WTC11 (cell line): ENCODE measurements around the gene CXCL5. TPM values are rescaled to one million over a fixed set of nuclear protein-coding genes. Genes with fewer than 3 reads are reported as not detected.

Experiments used
- ATAC-seq: fragments of 200-7000 bp; cut with Tn5 transposase; 2 replicates; pipeline ENCODE4 v1.10.0; 2021; ENCODE audit warnings: mild to moderate bottlenecking, moderate library complexity
- CTCF ChIA-PET: fragments of 300-600 bp; sonication (Branson Sonifier 250); formaldehyde crosslinking; loops from one replicate; lab custom pipeline; 2021; ENCODE audit warnings: antibody characterized with exemption; lab: Charles Lee
- POLR2A ChIA-PET: fragments of 350-600 bp; sonication (Branson Sonifier 250); formaldehyde crosslinking; loops from one replicate; lab custom pipeline; 2021; ENCODE audit warnings: antibody characterized with exemption; lab: Charles Lee
- DNase-seq: peaks from one replicate; pipeline ENCODE4 v3.0.0; 2021; ENCODE audit warnings: low spot score
- H3K27ac Mint-ChIP-seq: 2 replicates; pipeline ENCODE4 v1.8.0; 2021; ENCODE audit warnings: mixed read lengths
- H3K27me3 Mint-ChIP-seq: 2 replicates; pipeline ENCODE4 v1.8.0; 2021; ENCODE audit warnings: low read depth, mild to moderate bottlenecking, moderate library complexity, mixed read lengths
- H3K36me3 Mint-ChIP-seq: 2 replicates; pipeline ENCODE4 v1.8.0; 2021; ENCODE audit warnings: mixed read lengths
- H3K4me1 Mint-ChIP-seq: 2 replicates; pipeline ENCODE4 v1.8.0; 2022; ENCODE audit warnings: mixed read lengths
- H3K4me3 Mint-ChIP-seq: 2 replicates; pipeline ENCODE4 v1.8.0; 2021; ENCODE audit warnings: mild to moderate bottlenecking, moderate library complexity, mixed read lengths
- H3K9me3 Mint-ChIP-seq: 2 replicates; pipeline ENCODE4 v1.8.0; 2021; ENCODE audit warnings: mixed read lengths
- ATF6 ChIP-seq: sonication (generic); formaldehyde crosslinking; IDR thresholded peaks from 2 replicates; pipeline ENCODE4 v1.8.1; 2023; ENCODE audit warnings: mild to moderate bottlenecking, missing genetic modification reagents
- EMX1 ChIP-seq: fragments of 250-450 bp; sonication (Bioruptor Pico); IDR thresholded peaks from 2 replicates; pipeline ENCODE4 v1.8.0; 2021; ENCODE audit warnings: mild to moderate bottlenecking
- FOXP4 ChIP-seq: sonication (generic); formaldehyde crosslinking; IDR thresholded peaks from 2 replicates; pipeline ENCODE4 v1.8.0; 2022; ENCODE audit warnings: mild to moderate bottlenecking, missing genetic modification reagents
- IRF2 ChIP-seq: sonication (generic); formaldehyde crosslinking; IDR thresholded peaks from 2 replicates; pipeline ENCODE4 v1.8.0; 2022; ENCODE audit warnings: low read depth, missing genetic modification reagents, borderline replicate concordance
- MYBL2 ChIP-seq: sonication (generic); formaldehyde crosslinking; IDR thresholded peaks from 2 replicates; pipeline ENCODE4 v1.8.1; 2023; ENCODE audit warnings: mild to moderate bottlenecking, moderate library complexity, missing genetic modification reagents
- NFYB ChIP-seq: sonication (generic); formaldehyde crosslinking; conservative IDR thresholded peaks from 2 replicates; pipeline ENCODE4 v1.8.0; 2022; ENCODE audit warnings: low read depth, missing genetic modification reagents
- NR2C2 ChIP-seq: sonication (generic); formaldehyde crosslinking; IDR thresholded peaks from 2 replicates; pipeline ENCODE4 v1.8.0; 2022; ENCODE audit warnings: mild to moderate bottlenecking, missing genetic modification reagents
- RELA ChIP-seq: sonication (generic); formaldehyde crosslinking; IDR thresholded peaks from 2 replicates; pipeline ENCODE4 v1.8.1; 2022; ENCODE audit warnings: missing genetic modification reagents, mild to moderate bottlenecking, borderline replicate concordance
- SP1 ChIP-seq: sonication (generic); formaldehyde crosslinking; conservative IDR thresholded peaks from 2 replicates; pipeline ENCODE4 v1.8.1; 2022; ENCODE audit warnings: missing genetic modification reagents
- TEAD4 ChIP-seq: sonication (generic); formaldehyde crosslinking; IDR thresholded peaks from 2 replicates; pipeline ENCODE4 v1.8.0; 2022; ENCODE audit warnings: mild to moderate bottlenecking, missing genetic modification reagents
- ZBTB43 ChIP-seq: sonication (generic); formaldehyde crosslinking; IDR thresholded peaks from 2 replicates; pipeline ENCODE4 v1.8.1; 2023; ENCODE audit warnings: mild to moderate bottlenecking, missing genetic modification reagents
- ZNF121 ChIP-seq: sonication (generic); formaldehyde crosslinking; IDR thresholded peaks from 2 replicates; pipeline ENCODE4 v1.8.0; 2023; ENCODE audit warnings: missing genetic modification reagents
- ZNF263 ChIP-seq: sonication (generic); formaldehyde crosslinking; IDR thresholded peaks from 2 replicates; pipeline ENCODE4 v1.8.1; 2022; ENCODE audit warnings: low read depth, mild to moderate bottlenecking, moderate library complexity, missing genetic modification reagents
- total RNA-seq: library from RNA; stranded (reverse); gene quantifications from 3 replicates; pipeline ENCODE4 v1.2.3, GENCODE V29; 2021
- TF ChIP-seq, protein P1 (sequence below): sonication (generic); formaldehyde crosslinking; IDR thresholded peaks from 2 replicates; pipeline ENCODE4 v1.8.1; 2022; ENCODE audit warnings: low read depth, mild to moderate bottlenecking, moderate library complexity, missing genetic modification reagents, borderline replicate concordance
- TF ChIP-seq, protein P2 (sequence below): sonication (generic); formaldehyde crosslinking; IDR thresholded peaks from 2 replicates; pipeline ENCODE4 v1.8.1; 2023; ENCODE audit warnings: mild to moderate bottlenecking, moderate library complexity, missing genetic modification reagents
- TF ChIP-seq, protein P3 (sequence below): fragments of 250-450 bp; sonication (Bioruptor Pico); conservative IDR thresholded peaks from 2 replicates; pipeline ENCODE4 v1.9.0; 2021; ENCODE audit warnings: mild to moderate bottlenecking
- TF ChIP-seq, protein P4 (sequence below): sonication (generic); formaldehyde crosslinking; IDR thresholded peaks from 2 replicates; pipeline ENCODE4 v1.8.0; 2022; ENCODE audit warnings: mild to moderate bottlenecking, missing genetic modification reagents

The CXCL5 gene
- total RNA-seq, 1 experiment from 2014 or later = 3.6 TPM

GRCh38 chr4:74021601-74022000, 23.1 kb upstream of the CXCL5 start:
- Mint-ChIP-seq H3K9me3 (peaks cover 13% of the 10 kb centered on the region; the same call in 1 of the 2 replicates), H3K4me3 (no peak overlapping the region), H3K36me3 (no peaks in the 10 kb centered on the region), H3K4me1 (peaks cover 10% of the 10 kb centered on the region), H3K27ac (no peak overlapping the region), H3K27me3 (no peaks in the 10 kb centered on the region)
- DNase-seq (no peak), ATAC-seq (no peak)
- ChIA-PET CTCF (no interaction called here), POLR2A (no interaction called here)
- TF ChIP-seq ZNF263 = no peak

- ChIA-PET POLR2A (no interaction called here), CTCF (no interaction called here)
- ATAC-seq (peak; percentile 50; the same call in 1 of the 2 replicates), DNase-seq (no peak)
- Mint-ChIP-seq H3K9me3 (peaks cover 5% of the 10 kb centered on the region; the same call in 1 of the 2 replicates), H3K36me3 (no peaks in the 10 kb centered on the region), H3K4me3 (no peak overlapping the region), H3K27me3 (no peaks in the 10 kb centered on the region), H3K27ac (no peak overlapping the region)
- TF ChIP-seq, protein P1, sequence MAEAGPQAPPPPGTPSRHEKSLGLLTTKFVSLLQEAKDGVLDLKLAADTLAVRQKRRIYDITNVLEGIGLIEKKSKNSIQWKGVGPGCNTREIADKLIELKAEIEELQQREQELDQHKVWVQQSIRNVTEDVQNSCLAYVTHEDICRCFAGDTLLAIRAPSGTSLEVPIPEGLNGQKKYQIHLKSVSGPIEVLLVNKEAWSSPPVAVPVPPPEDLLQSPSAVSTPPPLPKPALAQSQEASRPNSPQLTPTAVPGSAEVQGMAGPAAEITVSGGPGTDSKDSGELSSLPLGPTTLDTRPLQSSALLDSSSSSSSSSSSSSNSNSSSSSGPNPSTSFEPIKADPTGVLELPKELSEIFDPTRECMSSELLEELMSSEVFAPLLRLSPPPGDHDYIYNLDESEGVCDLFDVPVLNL = no peak
- TF ChIP-seq ZBTB43 (CRISPR knock-in tag) (no peak), RELA (no peak), SP1 (no peak)
- TF ChIP-seq, protein P2, sequence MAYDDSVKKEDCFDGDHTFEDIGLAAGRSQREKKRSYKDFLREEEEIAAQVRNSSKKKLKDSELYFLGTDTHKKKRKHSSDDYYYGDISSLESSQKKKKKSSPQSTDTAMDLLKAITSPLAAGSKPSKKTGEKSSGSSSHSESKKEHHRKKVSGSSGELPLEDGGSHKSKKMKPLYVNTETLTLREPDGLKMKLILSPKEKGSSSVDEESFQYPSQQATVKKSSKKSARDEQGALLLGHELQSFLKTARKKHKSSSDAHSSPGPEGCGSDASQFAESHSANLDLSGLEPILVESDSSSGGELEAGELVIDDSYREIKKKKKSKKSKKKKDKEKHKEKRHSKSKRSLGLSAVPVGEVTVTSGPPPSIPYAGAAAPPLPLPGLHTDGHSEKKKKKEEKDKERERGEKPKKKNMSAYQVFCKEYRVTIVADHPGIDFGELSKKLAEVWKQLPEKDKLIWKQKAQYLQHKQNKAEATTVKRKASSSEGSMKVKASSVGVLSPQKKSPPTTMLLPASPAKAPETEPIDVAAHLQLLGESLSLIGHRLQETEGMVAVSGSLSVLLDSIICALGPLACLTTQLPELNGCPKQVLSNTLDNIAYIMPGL (CRISPR knock-in tag) = no peak
- TF ChIP-seq, all 79 proteins: peak for 0
- H3K4me1 Mint-ChIP-seq = peaks cover 26% of the 10 kb centered on the region
Observed at GRCh38 chr4:74018771-74019170, 20.3 kb upstream of the CXCL5 start.

DNA sequence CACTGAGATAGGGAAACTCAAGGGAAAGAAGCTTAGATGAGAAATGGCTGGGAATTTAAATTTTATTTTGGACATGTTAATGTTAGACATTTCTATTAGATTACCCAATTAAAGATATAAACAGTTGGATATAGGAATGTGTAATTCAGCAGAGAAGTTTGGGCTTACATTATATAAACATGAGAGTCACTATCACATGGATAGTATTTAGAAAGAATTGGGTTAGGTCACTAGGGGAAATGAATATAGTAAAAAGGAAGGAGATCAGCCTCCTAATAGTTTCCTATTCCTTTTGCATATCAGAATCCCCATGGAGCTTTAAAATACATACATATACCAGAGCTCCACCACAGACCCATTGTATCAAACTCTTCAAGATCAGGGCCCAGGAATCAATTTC, 19.6 kb upstream of the CXCL5 start:
- Mint-ChIP-seq H3K27me3 (no peaks in the 10 kb centered on the region), H3K36me3 (no peaks in the 10 kb centered on the region), H3K27ac (no peak overlapping the region), H3K4me3 (no peak overlapping the region), H3K9me3 (peaks cover 5% of the 10 kb centered on the region; the same call in 1 of the 2 replicates), H3K4me1 (peaks cover 32% of the 10 kb centered on the region)
- DNase-seq (no peak), ATAC-seq (no peak)
- ChIA-PET CTCF (no interaction called here), POLR2A (no interaction called here)
- no peak for TF ChIP-seq MYBL2
- TF ChIP-seq, protein P3, sequence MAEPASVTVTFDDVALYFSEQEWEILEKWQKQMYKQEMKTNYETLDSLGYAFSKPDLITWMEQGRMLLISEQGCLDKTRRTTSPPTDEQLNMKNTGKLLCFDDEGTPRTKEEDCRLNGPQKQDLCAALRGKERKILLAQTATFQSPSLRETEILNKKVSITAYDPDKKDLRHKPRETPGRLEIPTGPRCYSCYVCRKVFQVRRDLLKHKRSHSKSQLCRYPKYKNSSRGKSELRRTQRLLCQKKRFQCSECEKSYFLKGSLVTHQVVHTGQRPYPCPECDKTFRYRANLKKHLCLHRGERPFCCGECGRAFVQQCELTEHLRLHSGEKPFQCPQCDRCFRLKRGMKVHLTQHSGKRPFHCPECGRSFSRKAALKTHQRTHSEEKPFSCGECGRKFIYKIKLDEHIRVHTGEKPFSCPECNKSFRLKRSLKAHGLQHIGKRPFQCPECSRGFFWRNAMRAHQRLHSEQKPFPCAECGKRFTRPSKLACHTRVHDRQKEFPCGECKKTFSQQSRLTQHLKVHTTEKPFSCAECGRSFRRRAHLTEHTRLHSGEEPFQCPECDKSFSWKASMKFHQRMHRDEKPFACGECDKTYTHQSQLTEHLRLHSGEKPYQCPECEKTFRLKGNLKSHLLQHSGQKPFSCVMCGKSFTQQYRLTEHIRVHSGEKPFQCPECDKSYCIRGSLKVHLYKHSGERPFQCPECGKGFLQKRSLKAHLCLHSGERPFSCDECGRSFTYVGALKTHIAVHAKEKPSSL (CRISPR knock-in tag) = no peak
- TF ChIP-seq IRF2 (CRISPR knock-in tag) = no peak
- no peak for TF ChIP-seq ATF6 (CRISPR knock-in tag)
- TF ChIP-seq, protein P4, sequence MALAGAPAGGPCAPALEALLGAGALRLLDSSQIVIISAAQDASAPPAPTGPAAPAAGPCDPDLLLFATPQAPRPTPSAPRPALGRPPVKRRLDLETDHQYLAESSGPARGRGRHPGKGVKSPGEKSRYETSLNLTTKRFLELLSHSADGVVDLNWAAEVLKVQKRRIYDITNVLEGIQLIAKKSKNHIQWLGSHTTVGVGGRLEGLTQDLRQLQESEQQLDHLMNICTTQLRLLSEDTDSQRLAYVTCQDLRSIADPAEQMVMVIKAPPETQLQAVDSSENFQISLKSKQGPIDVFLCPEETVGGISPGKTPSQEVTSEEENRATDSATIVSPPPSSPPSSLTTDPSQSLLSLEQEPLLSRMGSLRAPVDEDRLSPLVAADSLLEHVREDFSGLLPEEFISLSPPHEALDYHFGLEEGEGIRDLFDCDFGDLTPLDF (CRISPR knock-in tag) = no peak
- no peak for TF ChIP-seq SP1
- TF ChIP-seq FOXP4 (CRISPR knock-in tag) = no peak
- no peak for TF ChIP-seq NFYB (CRISPR knock-in tag)
- no peak for TF ChIP-seq EMX1 (CRISPR knock-in tag)
- no peak for TF ChIP-seq NR2C2
- no peak for TF ChIP-seq ZNF121 (CRISPR knock-in tag)
- no peak for TF ChIP-seq TEAD4 (CRISPR knock-in tag)
